ENCODE results near the gene WWOX. TPM values are rescaled to one million over a fixed set of nuclear protein-coding genes. Genes with fewer than 3 reads are reported as not detected.

Gene WWOX
- total and polyA plus RNA-seq, 2 donors (not counting 1 experiment from before 2014, with no cell fraction given) = 10.5 to 42.3 TPM

GRCh38 chr16:78494674-78495073, 395.2 kb downstream of the WWOX start:
- no peaks in the 10 kb centered on the region for H3K27me3 Mint-ChIP-seq
- TF ChIP-seq EZH2 (IDR thresholded peaks at IDR 0.05; ENCODE audit: borderline replicate concordance, insufficient read depth, low read depth, low read length, poor library complexity, severe bottlenecking) (no peak), CTCF (IDR thresholded peaks at IDR 0.05) (no peak)
- Histone ChIP-seq H4K20me1 (ENCODE audit: control insufficient read depth, insufficient read depth, low read length, poor library complexity, severe bottlenecking) (no peaks in the 10 kb centered on the region), H2AFZ (ENCODE audit: insufficient read depth, low read depth, low read length, poor library complexity, severe bottlenecking) (no peak overlapping the region), H3K4me3 (ENCODE audit: control extremely low read depth in 1 of 5, extremely low read depth in 1 of 5, insufficient read depth in 1 of 5, low read depth in 2 of 5, low read length in 4 of 5) (no peak overlapping the region), H3K9me3 (ENCODE audit: control extremely low read depth in 1 of 3, control insufficient read depth in 2 of 3, insufficient read depth in 1 of 3, low read length in 2 of 3) (no peaks in the 10 kb centered on the region), H3K36me3 (replicated peaks in 1 of 2; ENCODE audit: control extremely low read depth in 1 of 2, control insufficient read depth in 1 of 2, extremely low read depth in 1 of 2, insufficient read depth in 2 of 2, low read length in 1 of 2) (no peaks in the 10 kb centered on the region), H3K4me2 (replicated peaks; ENCODE audit: low read depth, low read length, poor library complexity, severe bottlenecking) (no peak overlapping the region), H3K27me3 (replicated peaks in 1 of 4; ENCODE audit: control extremely low read depth in 1 of 4, control insufficient read depth in 3 of 4, insufficient read depth in 4 of 4, low read length in 3 of 4) (no peaks in the 10 kb centered on the region), H3K79me2 (ENCODE audit: control insufficient read depth, insufficient read depth, low read length) (no peaks in the 10 kb centered on the region), H3K9ac (ENCODE audit: low read length) (no peak overlapping the region), H3K27ac (ENCODE audit: low read length in 2 of 2) (no peak overlapping the region), H3K4me1 (ENCODE audit: control insufficient read depth in 2 of 2, insufficient read depth in 2 of 2, low read length in 2 of 2) (no peaks in the 10 kb centered on the region)
- ATAC-seq (ENCODE audit: low read depth) = no peak
- POLR2A ChIA-PET = no interaction called here
- no peaks in the 10 kb centered on the region for H3K9me3 Mint-ChIP-seq (ENCODE audit: insufficient read depth)
- intact Hi-C loops (cut with micrococcal nuclease) = no loop called here
- H3K4me3 Mint-ChIP-seq = no peak overlapping the region
- H3K27ac Mint-ChIP-seq = no peak overlapping the region
- 100% methylated on average over 3 of the region's 10 CpGs for WGBS (ENCODE audit: insufficient coverage)
- H3K4me1 Mint-ChIP-seq = no peaks in the 10 kb centered on the region
- no peak for DNase-seq
- CTCF ChIA-PET = no interaction called here

GRCh38 chr16:78496189-78496588, 396.7 kb downstream of the WWOX start:
- no peak overlapping the region for H3K9ac ChIP-seq (ENCODE audit: low read length)
- CTCF ChIA-PET = no interaction called here
- no peak for ATAC-seq (ENCODE audit: low read depth)

More at GRCh38 chr16:78496189-78496588, 396.7 kb downstream of the WWOX start:
- H3K4me3 Mint-ChIP-seq = no peak overlapping the region
- H2AFZ ChIP-seq (ENCODE audit: insufficient read depth, low read depth, low read length, poor library complexity, severe bottlenecking) = no peak overlapping the region
- no peaks in the 10 kb centered on the region for H3K9me3 Mint-ChIP-seq (ENCODE audit: insufficient read depth)
- H3K4me2 ChIP-seq (replicated peaks; ENCODE audit: low read depth, low read length, poor library complexity, severe bottlenecking) = no peak overlapping the region
- no peak overlapping the region for H3K27ac Mint-ChIP-seq
- H3K4me3 ChIP-seq (ENCODE audit: control extremely low read depth in 1 of 5, extremely low read depth in 1 of 5, insufficient read depth in 1 of 5, low read depth in 2 of 5, low read length in 4 of 5) = no peak overlapping the region
- intact Hi-C loops (cut with micrococcal nuclease) = no loop called here
- POLR2A ChIA-PET = no interaction called here
- H3K27me3 Mint-ChIP-seq = no peaks in the 10 kb centered on the region
- H3K4me1 Mint-ChIP-seq = no peaks in the 10 kb centered on the region
- no peaks in the 10 kb centered on the region for H3K36me3 ChIP-seq (replicated peaks in 1 of 2; ENCODE audit: control extremely low read depth in 1 of 2, control insufficient read depth in 1 of 2, extremely low read depth in 1 of 2, insufficient read depth in 2 of 2, low read length in 1 of 2)
- no peaks in the 10 kb centered on the region for H3K27me3 ChIP-seq (replicated peaks in 1 of 4; ENCODE audit: control extremely low read depth in 1 of 4, control insufficient read depth in 3 of 4, insufficient read depth in 4 of 4, low read length in 3 of 4)
- no peaks in the 10 kb centered on the region for H3K4me1 ChIP-seq (ENCODE audit: control insufficient read depth in 2 of 2, insufficient read depth in 2 of 2, low read length in 2 of 2)
- no peak for DNase-seq
- H3K27ac ChIP-seq (ENCODE audit: low read length in 2 of 2) = no peak overlapping the region
- no peaks in the 10 kb centered on the region for H3K9me3 ChIP-seq (ENCODE audit: control extremely low read depth in 1 of 3, control insufficient read depth in 2 of 3, insufficient read depth in 1 of 3, low read length in 2 of 3)
- H4K20me1 ChIP-seq (ENCODE audit: control insufficient read depth, insufficient read depth, low read length, poor library complexity, severe bottlenecking) = no peaks in the 10 kb centered on the region
- no peaks in the 10 kb centered on the region for H3K79me2 ChIP-seq (ENCODE audit: control insufficient read depth, insufficient read depth, low read length)
- TF ChIP-seq CTCF (IDR thresholded peaks at IDR 0.05) (no peak), EZH2 (IDR thresholded peaks at IDR 0.05; ENCODE audit: borderline replicate concordance, insufficient read depth, low read depth, low read length, poor library complexity, severe bottlenecking) (no peak)
- 88% methylated on average over 2 of the region's 7 CpGs for WGBS (ENCODE audit: insufficient coverage)
